ENCODE results near the gene ABHD11. TPM values are rescaled to one million over a fixed set of nuclear protein-coding genes. Genes with fewer than 3 reads are reported as not detected.
"Not testable (repeated sequence)": the region's sequence is repeated elsewhere in the genome, so short reads cannot be mapped to it uniquely, and the experiment has no call there.

Gene ABHD11
- total RNA-seq, result 10 to 100 TPM in 2 of 4 donors, 1 to 10 TPM in 2; 5.4 to 13.0 (median 9.2) TPM
- polyA plus RNA-seq, result 10 to 100 TPM; 79.3 to 91.3 (median 81.7) TPM

- Histone ChIP-seq H3K4me1 (peaks cover 0 to 29% (median 17%) of the 10 kb centered on the region in 4 donors), H3K9me3 (no peaks in the 10 kb centered on the region), H3K36me3 (peaks cover 0 to 19% (median 6%) of the 10 kb centered on the region in 4 donors), H3K4me3 (peak within 1 kb of the TSS; percentile 66 to 88 (median 80)), H3K27me3 (no peaks in the 10 kb centered on the region), H3K27ac (peak within 1 kb of the TSS; percentile 87 to 94 (median 90))
- TF ChIP-seq CTCF (IDR thresholded peaks at IDR 0.05) (no peak), POLR2AphosphoS5 (IDR thresholded peaks at IDR 0.05) (peak; percentile 97 to 98 (median 98)), EP300 (IDR thresholded peaks at IDR 0.05) (no peak), POLR2A (IDR thresholded peaks at IDR 0.05) (peak; percentile 78 to 82)
- peak; percentile 100 for DNase-seq
- intact Hi-C loops (cut with DNase I), result loop anchor here (1.0 to 10.0 kb wide), 3 partner anchors 20 to 160 kb away; partner anchors contain the start of genes METTL27, STX1A and TBL2
- 0% methylated on average over 84 of the region's 84 CpGs for WGBS, 2 donors
Measured at GRCh38 chr7:73738612-73739386, at the start of gene ABHD11. TSS of gene ABHD11 (minus strand) at chr7:73738802. CDS start at chr7:73738770, 32 bp downstream.

GRCh38 chr7:73787786-73788048 lies 49.1 kb upstream of the ABHD11 start:
- H3K36me3 ChIP-seq; intact Hi-C loops (cut with DNase I); H3K4me1 ChIP-seq; H3K27me3 ChIP-seq; H3K4me3 ChIP-seq; H3K27ac ChIP-seq; H3K9me3 ChIP-seq; DNase-seq: not testable (repeated sequence)
- WGBS, 2 donors, result 14 to 55% methylated on average over 1 of the region's 1 CpG

GRCh38 chr7:73786588-73786987 lies 48.0 kb upstream of the ABHD11 start:
- H3K27ac ChIP-seq, result no peak overlapping the region
- 66 to 90% methylated on average over 1 of the region's 1 CpG for WGBS, 2 donors
- TF ChIP-seq CTCF (IDR thresholded peaks at IDR 0.05) (no peak), POLR2A (IDR thresholded peaks at IDR 0.05) (no peak), EP300 (IDR thresholded peaks at IDR 0.05) (no peak), POLR2AphosphoS5 (IDR thresholded peaks at IDR 0.05) (no peak)
- no peak for DNase-seq
- no peaks in the 10 kb centered on the region for H3K4me1 ChIP-seq
- no peaks in the 10 kb centered on the region for H3K36me3 ChIP-seq
- intact Hi-C loops (cut with DNase I), result no loop called here
- H3K4me3 ChIP-seq, result no peak overlapping the region
- H3K27me3 ChIP-seq, result no peaks in the 10 kb centered on the region
- H3K9me3 ChIP-seq, result no peaks in the 10 kb centered on the region

GRCh38 chr7:73779517-73779916 lies 40.9 kb upstream of the ABHD11 start:
- no peak for DNase-seq
- intact Hi-C loops (cut with DNase I), result no loop called here
- no peaks in the 10 kb centered on the region for H3K4me1 ChIP-seq
- H3K36me3 ChIP-seq, result no peaks in the 10 kb centered on the region
- no peak overlapping the region for H3K27ac ChIP-seq
- no peak for TF ChIP-seq POLR2A (IDR thresholded peaks at IDR 0.05)
- TF ChIP-seq POLR2AphosphoS5 (IDR thresholded peaks at IDR 0.05), result no peak
- no peak for TF ChIP-seq CTCF (IDR thresholded peaks at IDR 0.05)
- no peak for TF ChIP-seq EP300 (IDR thresholded peaks at IDR 0.05)
- WGBS, 2 donors, result 71 to 78% methylated on average over 1 of the region's 1 CpG
- no peaks in the 10 kb centered on the region for H3K27me3 ChIP-seq
- no peak overlapping the region for H3K4me3 ChIP-seq
- H3K9me3 ChIP-seq, result no peaks in the 10 kb centered on the region

GRCh38 chr7:73778801-73779389 lies 40.3 kb upstream of the ABHD11 start:
- no peak for TF ChIP-seq POLR2AphosphoS5 (IDR thresholded peaks at IDR 0.05)
- no peak for TF ChIP-seq POLR2A (IDR thresholded peaks at IDR 0.05)
- no peak for TF ChIP-seq EP300 (IDR thresholded peaks at IDR 0.05)
- no peak for TF ChIP-seq CTCF (IDR thresholded peaks at IDR 0.05)
- Histone ChIP-seq H3K4me1 (no peaks in the 10 kb centered on the region), H3K4me3 (no peak overlapping the region), H3K27ac (no peak overlapping the region), H3K27me3 (no peaks in the 10 kb centered on the region), H3K9me3 (no peaks in the 10 kb centered on the region), H3K36me3 (no peaks in the 10 kb centered on the region)
- intact Hi-C loops (cut with DNase I), result no loop called here
- 71 to 91% methylated on average over 11 of the region's 11 CpGs for WGBS, 2 donors
- peak; percentile 8 for DNase-seq
